ENCODE results near the gene TMEM150B. TPM values are rescaled to one million over a fixed set of nuclear protein-coding genes. Genes with fewer than 3 reads are reported as not detected.

Gene TMEM150B
- total and polyA plus RNA-seq, 12 donors = 0.38 to 6.5 (median 0.61) TPM; not detected in 4

GRCh38 chr19:55324662-55325061 lies 479 bp downstream of the TMEM150B start:
- whole genome bisulfite sequencing, 2 donors = 80 to 85% methylated on average over 6 of the region's 6 CpGs
- peaks cover 0 to 17% (median 0%) of the 10 kb centered on the region in 9 donors for H3K4me1 ChIP-seq
- peak overlapping the region in 2 of 10 donors; percentile 48 to 89 for H3K27ac ChIP-seq
- no peak for TF ChIP-seq CTCF (IDR thresholded peaks at IDR 0.05)
- H3K9me3 ChIP-seq = no peaks in the 10 kb centered on the region
- intact Hi-C loops (cut with DNase I) = loop anchor here in 1 of 10 donors (5.0 kb wide), 1 partner anchor 38 kb away; the partner anchor contains the start of gene GARIN5B
- ATAC-seq (no peak), DNase-seq (no peak)
- peaks cover 0 to 5% (median 0%) of the 10 kb centered on the region in 9 donors for H3K36me3 ChIP-seq
- H3K27me3 ChIP-seq = peaks cover 0 to 14% (median 4%) of the 10 kb centered on the region in 7 donors
- peak overlapping the region in 1 of 10 donors; percentile 45 for H3K4me3 ChIP-seq

- intact Hi-C loops (cut with DNase I) = loop anchor here in 1 of 10 donors (5.0 kb wide), 1 partner anchor 40 kb away; the partner anchor contains the start of gene GARIN5B
- H3K4me1 ChIP-seq = peaks cover 0 to 11% (median 0%) of the 10 kb centered on the region in 9 donors
- H3K9me3 ChIP-seq = no peaks in the 10 kb centered on the region
- H3K27ac ChIP-seq = peak overlapping the region in 1 of 10 donors; percentile 52
- DNase-seq = no peak
- no peak for TF ChIP-seq CTCF (IDR thresholded peaks at IDR 0.05)
- 58% methylated on average over 12 of the region's 12 CpGs for WGBS, 2 donors
- H3K4me3 ChIP-seq = peak overlapping the region in 1 of 10 donors; percentile 37
- H3K27me3 ChIP-seq = peaks cover 0 to 18% (median 0%) of the 10 kb centered on the region in 7 donors
- H3K36me3 ChIP-seq = peaks cover 0 to 8% (median 0%) of the 10 kb centered on the region in 9 donors
- ATAC-seq = no peak
Measured at GRCh38 chr19:55322204-55322885, 2.8 kb downstream of the TMEM150B start.

GRCh38 chr19:55321466-55322137 lies 3.5 kb downstream of the TMEM150B start:
- Histone ChIP-seq H3K9me3 (no peaks in the 10 kb centered on the region), H3K4me1 (peaks cover 0 to 9% (median 0%) of the 10 kb centered on the region in 9 donors), H3K36me3 (peaks cover 0 to 15% (median 0%) of the 10 kb centered on the region in 9 donors), H3K27ac (no peak overlapping the region), H3K4me3 (peak overlapping the region in 1 of 10 donors; percentile 37), H3K27me3 (peaks cover 0 to 18% (median 0%) of the 10 kb centered on the region in 7 donors)
- ATAC-seq (no peak), DNase-seq (no peak)
- 70 to 78% methylated on average over 9 of the region's 9 CpGs for WGBS, 2 donors
- intact Hi-C loops (cut with DNase I) = loop anchor here in 1 of 10 donors (5.0 kb wide), 1 partner anchor 41 kb away; the partner anchor contains the start of gene GARIN5B
- TF ChIP-seq CTCF (IDR thresholded peaks at IDR 0.05) = no peak

- Histone ChIP-seq H3K4me1 (peaks cover 0 to 9% (median 0%) of the 10 kb centered on the region in 9 donors), H3K36me3 (peaks cover 0 to 22% (median 0%) of the 10 kb centered on the region in 9 donors), H3K27me3 (peaks cover 0 to 18% (median 0%) of the 10 kb centered on the region in 7 donors), H3K9me3 (no peaks in the 10 kb centered on the region), H3K4me3 (no peak overlapping the region), H3K27ac (no peak overlapping the region)
- ATAC-seq = no peak
- 75 to 86% methylated on average over 8 of the region's 8 CpGs for WGBS, 2 donors
- intact Hi-C loops (cut with DNase I) = loop anchor here in 1 of 10 donors (5.0 kb wide), 1 partner anchor 41 kb away; the partner anchor contains the start of gene GARIN5B
- TF ChIP-seq CTCF (IDR thresholded peaks at IDR 0.05) = no peak
- DNase-seq = no peak
Measured at GRCh38 chr19:55320844-55321419, 4.2 kb downstream of the TMEM150B start.

Data from heart right ventricle (tissue), 16 donors.